GM19193 (cell line): ENCODE data around the gene EBF3.

Experiments used
- POLR2A ChIP-seq: IDR thresholded peaks from 4 replicates; pipeline ENCODE4 v1.6.1; 2011; ENCODE audit not compliant: insufficient read depth, insufficient read length; ENCODE audit errors: extremely low read depth

Gene EBF3

DNA sequence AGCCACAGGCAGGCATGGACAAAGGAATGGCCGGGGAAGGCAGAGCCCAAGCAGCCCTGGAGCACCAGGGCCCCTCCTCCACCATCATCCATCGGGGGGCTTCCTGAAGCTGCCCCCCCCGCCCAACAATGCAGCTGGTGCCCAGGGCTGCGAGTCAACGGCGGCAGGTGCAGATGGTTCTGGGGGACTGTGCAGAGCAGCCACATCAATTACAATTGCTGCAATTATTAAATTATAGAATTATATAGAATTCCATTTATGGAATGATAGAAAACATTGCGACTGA, 28.3 kb downstream of the EBF3 start:
- TF ChIP-seq POLR2A, result no peak

DNA sequence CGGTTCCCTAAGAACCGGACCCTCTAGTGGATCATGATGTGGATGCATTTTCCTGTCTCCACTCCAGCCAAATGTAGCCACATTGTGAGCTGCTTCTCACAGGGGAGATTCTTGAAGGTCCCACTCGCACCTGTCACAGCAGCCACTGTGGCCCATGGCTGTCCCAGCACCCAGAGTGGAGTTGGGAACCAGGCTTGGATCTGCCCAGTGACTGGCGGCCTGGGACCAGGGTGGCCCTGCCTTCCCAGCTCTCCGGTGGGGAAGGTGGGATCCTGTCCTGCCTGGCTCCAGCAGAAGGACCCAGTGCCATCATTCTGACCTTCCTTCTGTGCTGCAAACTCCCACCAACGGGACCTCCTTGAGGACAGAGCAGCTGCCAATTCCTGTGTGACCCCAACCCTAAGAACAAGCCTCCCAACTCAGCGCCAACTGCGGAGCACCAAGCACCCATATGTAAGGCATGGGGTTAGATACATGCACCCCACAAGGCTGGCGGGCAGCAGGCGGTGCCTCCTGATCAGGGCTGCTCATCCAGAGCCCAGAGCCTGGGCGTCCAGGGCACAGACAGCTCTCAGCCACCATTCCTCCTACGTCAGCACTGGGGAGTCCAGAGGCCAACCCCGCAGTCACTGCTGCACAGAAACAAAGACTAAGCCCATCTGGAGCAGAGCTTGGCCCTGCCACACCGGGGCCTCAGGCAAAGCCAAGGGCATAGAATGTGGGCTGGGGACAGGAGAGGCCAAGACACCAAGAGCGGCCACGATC, 28.8 kb downstream of the EBF3 start:
- no peak for TF ChIP-seq POLR2A

DNA sequence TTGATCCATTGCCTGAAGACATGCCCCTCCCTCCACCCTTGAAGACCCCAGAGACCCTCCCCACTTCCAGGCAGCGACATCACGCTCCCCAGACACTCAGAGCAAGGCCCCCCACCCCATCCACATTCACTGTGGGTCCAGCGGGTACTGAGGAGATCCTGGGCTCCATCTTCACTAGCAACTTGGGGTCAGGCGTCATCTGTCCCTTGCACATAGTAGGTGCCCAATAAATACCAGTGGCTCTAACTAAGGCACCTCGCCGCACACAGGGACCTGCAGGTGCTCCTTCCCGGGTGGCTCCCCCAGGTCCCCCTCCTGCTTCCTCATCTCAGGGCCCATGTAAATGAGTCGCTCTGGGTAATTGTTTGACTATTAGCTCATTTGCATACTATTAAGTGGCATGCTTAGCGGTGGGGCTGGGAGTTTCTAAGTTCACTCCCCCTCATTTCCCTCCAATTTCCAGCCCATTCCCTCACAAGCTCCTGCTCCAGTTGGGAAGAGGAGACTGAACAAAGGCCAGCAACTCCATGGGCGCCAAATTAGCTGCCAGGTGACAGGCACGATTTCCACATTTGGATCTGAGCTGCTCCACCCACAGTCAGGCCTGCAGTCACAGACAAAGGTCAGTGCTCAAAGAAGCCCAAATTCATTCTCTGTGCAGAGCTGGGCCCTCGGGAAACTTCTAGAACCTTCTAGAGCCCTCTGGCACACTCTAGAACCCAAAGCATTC, 29.7 kb downstream of the EBF3 start:
- no peak for TF ChIP-seq POLR2A

DNA sequence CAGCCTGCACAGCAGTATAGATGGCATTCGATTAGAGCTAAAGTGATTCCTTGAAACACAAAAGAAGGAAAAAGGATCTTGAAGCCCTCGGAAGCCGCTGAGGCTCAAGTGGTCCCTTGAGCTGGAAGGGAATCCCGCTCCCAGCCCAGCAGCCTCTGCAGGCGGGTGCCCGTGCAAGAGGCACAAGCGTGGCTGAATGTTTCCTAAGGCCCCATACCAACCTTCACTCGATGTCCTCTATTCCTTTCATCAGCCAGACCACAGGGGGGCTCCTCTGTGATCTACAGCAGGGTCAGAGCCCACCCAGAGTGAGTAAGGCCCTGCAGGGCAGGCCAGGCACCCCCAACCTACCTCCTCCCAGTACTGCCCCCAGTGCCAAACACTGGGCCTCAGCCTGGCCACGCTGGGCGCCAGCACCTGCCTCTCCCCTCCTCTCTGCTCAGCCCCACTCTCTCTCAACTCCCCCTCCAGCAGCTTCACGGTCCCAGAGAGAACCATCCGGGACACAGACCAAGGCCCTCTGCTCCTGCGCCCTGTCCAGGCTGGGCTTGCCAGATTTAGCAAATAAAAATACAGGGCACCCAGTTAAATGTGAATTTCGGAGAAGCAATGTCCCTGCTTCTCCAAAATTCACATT, 30.5 kb downstream of the EBF3 start:
- no peak for TF ChIP-seq POLR2A

DNA sequence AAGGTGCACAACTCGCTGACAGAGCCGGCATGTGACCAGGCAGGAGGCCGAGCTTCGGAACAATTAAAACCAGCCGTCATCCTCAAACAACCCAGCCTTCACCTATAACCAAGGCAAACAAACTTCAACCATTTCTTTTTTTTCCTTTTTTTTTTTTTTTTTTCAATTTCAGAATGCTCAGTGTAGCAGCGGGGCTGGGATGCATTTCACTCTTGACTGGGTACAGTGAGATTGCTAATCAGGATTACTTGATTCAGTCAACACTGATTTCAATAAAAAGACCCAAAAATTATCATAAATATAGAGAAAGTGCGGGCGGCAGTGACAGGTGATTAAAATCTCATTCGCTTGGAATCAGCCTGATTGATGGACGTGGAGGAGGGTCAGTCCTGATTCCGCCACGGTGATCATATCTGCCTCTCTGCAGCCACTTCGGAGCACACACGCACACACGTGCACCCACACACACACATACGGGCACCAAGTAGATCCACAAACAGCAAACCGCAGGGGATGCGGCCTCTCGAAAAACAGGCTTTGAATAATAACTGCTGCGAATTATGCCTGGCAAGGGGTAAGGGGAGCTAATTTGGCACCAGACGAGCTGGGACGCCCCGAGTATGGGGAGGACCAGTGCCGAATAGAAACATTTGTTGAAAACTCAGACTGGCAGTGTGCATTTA, 31.2 kb downstream of the EBF3 start:
- TF ChIP-seq POLR2A, result no peak

DNA sequence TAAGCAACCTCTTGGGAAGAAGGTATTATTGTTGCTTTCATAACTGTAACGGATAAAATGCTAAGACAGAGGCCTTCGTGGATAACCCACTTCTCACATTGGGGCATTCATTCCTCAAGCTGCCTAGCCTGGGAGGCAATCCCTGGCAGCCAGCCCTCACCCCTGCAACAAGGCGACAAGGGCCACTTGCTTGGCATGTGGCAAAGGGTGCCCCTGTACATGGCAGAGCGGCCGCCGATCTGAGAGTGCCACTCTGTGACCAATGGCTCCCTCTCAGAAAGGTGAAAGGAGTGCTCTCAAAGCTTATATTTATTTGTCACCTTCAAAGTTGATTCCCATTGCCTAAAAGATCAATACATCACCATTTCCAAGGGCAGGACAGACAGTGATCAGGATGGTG, 31.9 kb downstream of the EBF3 start:
- TF ChIP-seq POLR2A, result no peak

DNA sequence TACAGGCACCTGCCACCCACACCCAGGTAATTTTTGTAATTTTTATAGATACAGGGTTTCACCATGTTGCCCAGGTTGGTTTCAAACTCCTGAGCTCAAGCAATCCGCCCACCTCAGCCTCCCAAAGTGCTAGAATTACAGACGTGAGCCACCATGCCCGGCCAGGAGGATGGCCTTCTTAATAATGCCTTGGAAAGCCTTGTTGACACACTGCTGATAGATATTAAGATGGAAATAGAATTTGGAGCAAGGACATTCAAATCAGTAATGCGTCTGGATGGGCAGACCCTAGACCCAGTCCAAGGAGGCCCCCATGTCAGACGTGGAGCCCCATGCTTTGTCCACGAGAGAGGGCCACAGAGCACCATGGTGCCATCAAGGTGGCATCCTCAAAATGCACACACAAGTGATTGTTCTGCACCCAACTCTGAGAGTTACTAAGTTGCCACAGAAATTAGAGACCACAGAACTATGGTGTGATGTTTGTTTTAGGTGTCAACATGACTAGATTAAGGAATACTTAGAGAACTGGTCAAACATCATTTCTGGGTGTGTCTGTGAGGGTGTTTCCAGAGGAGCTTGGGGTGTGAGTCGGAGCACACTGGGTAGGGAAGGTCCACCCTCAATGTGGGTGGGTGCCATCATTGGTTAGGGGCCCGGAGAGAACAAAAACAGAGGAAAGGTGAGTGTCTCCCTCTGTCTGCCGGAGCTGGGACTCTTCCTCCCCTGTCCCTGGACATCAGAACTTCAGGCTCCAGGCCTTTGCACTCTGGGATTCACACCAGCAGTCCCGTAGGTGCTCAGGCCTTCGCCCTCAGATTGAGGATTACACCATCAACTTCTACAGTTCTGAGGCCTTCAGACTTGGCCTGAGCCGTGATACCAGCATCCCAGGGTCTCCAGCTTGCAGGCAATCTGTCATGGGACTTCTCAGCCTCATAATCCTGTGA, 34.5 kb downstream of the EBF3 start:
- TF ChIP-seq POLR2A, result no peak

DNA sequence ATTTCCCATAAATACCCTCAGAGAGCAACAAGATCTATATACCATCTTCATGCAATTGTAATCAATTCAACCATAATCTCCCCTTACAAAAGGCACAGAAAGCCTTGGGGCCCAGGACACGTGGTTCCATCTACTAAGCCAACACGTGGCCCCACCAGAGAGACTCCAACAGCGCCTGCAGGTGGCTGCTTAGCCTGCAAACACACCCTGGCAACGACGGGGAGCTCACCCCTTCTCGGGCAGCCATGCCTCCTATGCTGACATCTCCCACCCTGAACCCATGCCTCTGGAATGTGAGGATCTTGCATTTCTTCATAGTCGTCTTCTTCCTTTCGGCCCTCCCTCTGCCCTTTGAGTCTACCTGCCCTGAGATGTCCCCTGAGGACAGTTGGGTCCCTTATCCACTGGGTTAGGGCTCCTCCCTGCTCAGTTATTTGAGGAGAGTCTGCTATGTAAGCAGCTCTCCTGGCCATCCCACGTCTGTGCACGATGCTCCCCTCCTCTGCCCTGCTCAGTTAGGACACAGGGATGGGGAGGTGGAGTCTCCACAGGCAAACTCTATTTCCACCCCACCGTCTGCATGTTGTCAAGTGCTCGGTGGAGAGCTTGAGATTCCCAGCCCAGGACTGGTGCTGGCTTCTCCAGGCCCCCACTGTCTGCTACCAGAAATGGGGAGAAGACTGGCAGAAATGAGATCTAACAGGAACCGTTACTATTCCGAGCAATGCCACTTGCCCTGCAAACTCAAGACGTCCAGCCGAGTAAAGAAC, 36.5 kb downstream of the EBF3 start:
- TF ChIP-seq POLR2A, result no peak

DNA sequence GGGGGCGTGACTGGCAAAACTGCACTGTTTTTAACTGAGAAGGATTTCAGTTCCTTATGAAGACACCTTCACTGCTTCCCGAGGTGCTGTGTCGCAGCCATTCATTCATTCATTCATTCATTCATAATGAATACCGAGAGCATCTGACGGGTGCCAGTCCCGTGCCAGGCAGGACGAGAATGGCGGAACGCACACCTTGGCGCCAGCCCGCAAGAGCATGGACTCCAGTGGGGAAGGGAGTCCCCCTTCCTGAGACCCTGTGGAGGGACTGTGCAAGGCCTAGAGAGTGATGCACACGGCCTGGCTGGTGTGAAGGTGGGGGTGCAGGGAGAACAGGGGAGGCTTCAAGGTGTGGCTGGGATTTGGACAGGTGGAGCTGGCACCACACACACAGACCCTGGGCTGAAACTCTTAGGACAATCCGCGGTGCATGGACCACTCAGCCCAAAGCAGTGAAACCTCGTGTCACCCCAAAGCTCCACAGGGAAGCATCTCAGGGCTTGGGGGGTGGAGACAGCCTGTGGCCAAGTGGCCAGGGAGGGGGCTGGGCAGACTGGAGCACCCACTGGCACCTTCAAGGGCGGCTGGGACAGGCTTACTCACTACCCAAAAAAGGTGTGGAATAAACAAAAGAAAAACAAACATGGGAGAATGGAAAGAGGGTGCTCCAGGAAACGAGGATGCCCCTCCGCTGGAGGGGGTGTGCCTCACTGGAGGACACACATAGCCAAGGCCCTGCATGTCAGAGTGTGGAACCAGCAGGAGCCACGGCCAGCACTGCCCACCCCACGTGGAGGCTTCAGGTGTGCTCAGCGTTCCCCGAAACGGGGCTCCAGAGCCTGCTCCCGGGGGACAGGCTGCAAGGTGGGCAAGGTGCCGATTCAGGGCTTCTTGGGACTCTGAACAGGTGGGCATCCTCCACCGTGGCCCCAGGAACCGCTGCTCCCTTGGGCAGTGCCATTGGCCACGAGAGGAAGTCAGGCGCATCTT, 37.7 kb downstream of the EBF3 start:
- TF ChIP-seq POLR2A, result no peak

DNA sequence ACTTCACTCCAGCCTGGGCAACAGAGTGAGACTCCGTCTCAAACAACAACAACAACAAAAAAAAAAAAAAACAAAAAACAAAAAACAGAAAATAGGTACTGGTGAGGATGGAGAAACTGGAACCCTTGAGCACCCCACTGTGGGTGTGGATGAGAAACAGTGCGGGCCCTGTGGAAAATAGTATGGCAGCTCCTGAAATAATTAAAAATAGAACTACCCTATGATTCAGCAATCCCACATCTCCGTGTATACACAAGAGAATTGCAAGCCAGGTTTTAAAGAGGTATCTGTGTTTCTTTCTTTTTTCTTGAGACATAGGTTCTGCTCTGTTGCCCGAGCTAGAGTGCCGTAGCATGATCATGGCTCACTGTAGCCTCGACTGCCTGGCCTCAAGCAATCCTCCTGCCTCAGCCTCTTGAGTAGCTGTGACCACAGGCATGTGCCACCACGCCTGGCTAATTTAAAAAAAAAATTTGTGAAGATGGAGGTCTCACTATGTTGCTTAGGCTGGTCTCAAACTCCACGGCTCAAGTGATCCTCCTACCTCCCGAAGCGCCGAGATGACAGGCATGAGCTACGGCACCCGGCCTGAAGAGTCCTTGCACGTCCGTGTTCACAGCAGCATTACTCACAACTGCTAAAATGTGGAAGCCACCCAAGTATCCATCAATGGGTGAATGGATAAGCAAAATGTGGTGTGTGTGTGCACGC, 39.5 kb downstream of the EBF3 start:
- no peak for TF ChIP-seq POLR2A

DNA sequence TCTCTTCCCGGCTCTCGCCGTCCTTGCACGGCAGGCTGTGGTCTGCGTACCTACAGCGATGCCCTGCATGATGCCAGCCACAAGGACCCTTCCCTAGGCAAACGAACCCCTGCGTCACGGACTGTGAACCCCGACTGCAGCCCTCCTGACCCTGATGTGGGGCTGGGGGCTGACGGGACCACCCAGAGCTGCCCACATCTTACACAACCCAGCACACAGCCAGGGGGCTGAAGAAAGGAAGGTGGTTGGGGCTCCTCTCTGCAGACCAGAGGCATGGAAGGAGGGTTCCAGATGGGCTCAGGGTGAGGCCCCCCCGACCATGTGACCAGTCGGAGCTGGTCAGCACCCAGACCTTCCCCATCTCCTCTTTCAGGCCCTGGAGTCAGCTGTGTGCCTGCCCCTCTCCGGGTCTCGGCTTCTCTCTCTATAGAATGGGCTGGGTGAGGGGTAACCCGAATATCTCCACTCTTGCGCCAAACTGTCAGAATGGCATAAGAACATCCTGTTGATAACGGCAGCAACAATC, 41.4 kb downstream of the EBF3 start:
- no peak for TF ChIP-seq POLR2A

DNA sequence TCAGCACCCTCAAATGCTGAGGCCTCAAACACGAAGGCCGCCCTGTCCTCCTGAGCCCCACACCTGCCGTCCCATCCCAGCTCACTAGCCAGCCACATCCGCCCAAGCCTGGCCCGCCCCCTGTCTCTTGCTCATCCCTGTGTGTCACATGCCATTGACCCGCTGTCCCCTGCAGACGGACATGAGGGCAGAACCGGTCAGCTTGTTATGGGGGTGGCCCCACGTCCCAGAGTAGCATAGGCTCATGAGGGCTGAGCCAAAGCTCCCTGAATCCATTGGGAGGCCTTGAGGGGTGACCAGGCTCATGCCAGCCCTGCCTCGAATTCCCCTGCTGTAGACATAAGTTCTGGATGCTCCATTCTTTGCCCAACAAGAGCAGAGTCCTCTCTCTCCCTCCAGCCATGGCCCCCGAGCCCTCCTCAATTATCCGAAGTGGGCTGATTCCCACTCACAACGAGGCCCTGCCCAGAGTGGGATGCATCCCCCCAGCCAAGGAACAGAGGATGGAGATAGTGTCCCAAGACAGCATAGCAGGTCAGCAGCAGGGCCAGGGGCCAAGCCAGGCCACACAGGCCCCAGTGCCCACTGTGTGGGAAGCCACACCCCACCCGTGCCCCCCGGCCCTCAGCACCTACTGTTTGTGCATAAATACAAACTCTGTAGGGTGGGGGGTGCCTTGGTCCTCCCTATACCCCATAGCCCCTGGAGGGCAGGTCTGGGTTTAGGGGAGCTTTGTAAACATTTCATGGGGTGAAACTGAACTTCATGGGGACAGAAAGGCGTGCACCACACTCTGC, 42.1 kb downstream of the EBF3 start:
- TF ChIP-seq POLR2A, result no peak
